ENCODE measurements around the gene ACBD6. TPM values are rescaled to one million over a fixed set of nuclear protein-coding genes. Genes with fewer than 3 reads are reported as not detected.

The ACBD6 gene
- total and polyA plus RNA-seq, 5 donors from 2014 or later, result 23.4 to 34.9 (median 25.5) TPM

- Mint-ChIP-seq H3K4me3 (no peak overlapping the region), H3K27ac (no peak overlapping the region), H3K4me1 (peaks cover 13 to 36% (median 19%) of the 10 kb centered on the region in 4 donors), H3K9me3 (peaks cover 3 to 36% (median 10%) of the 10 kb centered on the region in 7 donors), H3K36me3 (peaks cover 54% of the 10 kb centered on the region), H3K27me3 (no peaks in the 10 kb centered on the region)
- H3K36me3 ChIP-seq (ENCODE audit: control insufficient read depth, insufficient read depth, low read length), result no peaks in the 10 kb centered on the region
- DNase-seq (no peak), ATAC-seq (ENCODE audit: low read depth in 2 of 2) (no peak)
- H3K27ac ChIP-seq (ENCODE audit: insufficient read depth, low read length, poor library complexity, severe bottlenecking), result no peak overlapping the region
- H3K4me1 ChIP-seq (ENCODE audit: control insufficient read depth, insufficient read depth, low read length, poor library complexity, severe bottlenecking), result no peaks in the 10 kb centered on the region
- no peaks in the 10 kb centered on the region for H3K27me3 ChIP-seq (ENCODE audit: control insufficient read depth, insufficient read depth, low read length)
- H3K4me3 ChIP-seq (ENCODE audit: low read depth, low read length), result no peak overlapping the region
- H3K9me3 ChIP-seq (ENCODE audit: control insufficient read depth in 2 of 2, low read length in 2 of 2), result peaks cover 0 to 2% of the 10 kb centered on the region in 2 experiments
These were observed 46.2 kb downstream of the ACBD6 start for GRCh38 chr1:180456191-180456590.

GRCh38 chr1:180451504-180451903 is 50.9 kb downstream of the ACBD6 start:
- no peaks in the 10 kb centered on the region for H3K27me3 Mint-ChIP-seq
- no peak for ATAC-seq (ENCODE audit: low read depth in 2 of 2)
- H3K36me3 Mint-ChIP-seq, result peaks cover 44% of the 10 kb centered on the region
- H3K4me3 ChIP-seq (ENCODE audit: low read depth, low read length), result no peak overlapping the region
- H3K9me3 ChIP-seq (ENCODE audit: control insufficient read depth in 2 of 2, low read length in 2 of 2), result peaks cover 0 to 4% of the 10 kb centered on the region in 2 experiments
- H3K4me3 Mint-ChIP-seq, result no peak overlapping the region
- DNase-seq, result no peak
- no peaks in the 10 kb centered on the region for H3K27me3 ChIP-seq (ENCODE audit: control insufficient read depth, insufficient read depth, low read length)
- peaks cover 3 to 35% (median 11%) of the 10 kb centered on the region in 7 donors for H3K9me3 Mint-ChIP-seq
- H3K4me1 Mint-ChIP-seq, result peaks cover 0 to 29% (median 4%) of the 10 kb centered on the region in 4 donors
- no peaks in the 10 kb centered on the region for H3K36me3 ChIP-seq (ENCODE audit: control insufficient read depth, insufficient read depth, low read length)
- no peak overlapping the region for H3K27ac ChIP-seq (ENCODE audit: insufficient read depth, low read length, poor library complexity, severe bottlenecking)
- no peak overlapping the region for H3K27ac Mint-ChIP-seq
- no peaks in the 10 kb centered on the region for H3K4me1 ChIP-seq (ENCODE audit: control insufficient read depth, insufficient read depth, low read length, poor library complexity, severe bottlenecking)

GRCh38 chr1:180444522-180444921 is 57.9 kb downstream of the ACBD6 start:
- DNase-seq (no peak), ATAC-seq (ENCODE audit: low read depth in 2 of 2) (no peak)
- Histone ChIP-seq H3K27me3 (ENCODE audit: control insufficient read depth, insufficient read depth, low read length) (no peaks in the 10 kb centered on the region), H3K9me3 (ENCODE audit: control insufficient read depth in 2 of 2, low read length in 2 of 2) (no peaks in the 10 kb centered on the region), H3K4me3 (ENCODE audit: low read depth, low read length) (no peak overlapping the region), H3K27ac (ENCODE audit: insufficient read depth, low read length, poor library complexity, severe bottlenecking) (no peak overlapping the region), H3K4me1 (ENCODE audit: control insufficient read depth, insufficient read depth, low read length, poor library complexity, severe bottlenecking) (no peaks in the 10 kb centered on the region), H3K36me3 (ENCODE audit: control insufficient read depth, insufficient read depth, low read length) (no peaks in the 10 kb centered on the region)
- Mint-ChIP-seq H3K4me1 (peaks cover 0 to 11% (median 9%) of the 10 kb centered on the region in 4 donors), H3K36me3 (peaks cover 14% of the 10 kb centered on the region), H3K27ac (no peak overlapping the region), H3K27me3 (no peaks in the 10 kb centered on the region), H3K9me3 (peaks cover 0 to 3% (median 0%) of the 10 kb centered on the region in 7 donors), H3K4me3 (no peak overlapping the region)

- Mint-ChIP-seq H3K4me3 (no peak overlapping the region), H3K36me3 (peaks cover 35% of the 10 kb centered on the region), H3K27me3 (no peaks in the 10 kb centered on the region), H3K4me1 (peaks cover 0 to 16% (median 6%) of the 10 kb centered on the region in 4 donors), H3K27ac (peak overlapping the region in 1 of 3 donors; percentile 75), H3K9me3 (peaks cover 0 to 3% (median 0%) of the 10 kb centered on the region in 7 donors)
- no peak overlapping the region for H3K4me3 ChIP-seq (ENCODE audit: low read depth, low read length)
- H3K27ac ChIP-seq (ENCODE audit: insufficient read depth, low read length, poor library complexity, severe bottlenecking), result no peak overlapping the region
- DNase-seq (no peak), ATAC-seq (ENCODE audit: low read depth in 2 of 2) (no peak)
- H3K27me3 ChIP-seq (ENCODE audit: control insufficient read depth, insufficient read depth, low read length), result no peaks in the 10 kb centered on the region
- no peaks in the 10 kb centered on the region for H3K9me3 ChIP-seq (ENCODE audit: control insufficient read depth in 2 of 2, low read length in 2 of 2)
- no peaks in the 10 kb centered on the region for H3K4me1 ChIP-seq (ENCODE audit: control insufficient read depth, insufficient read depth, low read length, poor library complexity, severe bottlenecking)
- H3K36me3 ChIP-seq (ENCODE audit: control insufficient read depth, insufficient read depth, low read length), result no peaks in the 10 kb centered on the region
These were observed 62.0 kb downstream of the ACBD6 start for GRCh38 chr1:180440335-180440734.

GRCh38 chr1:180435566-180435965 is 66.8 kb downstream of the ACBD6 start:
- H3K27me3 Mint-ChIP-seq, result no peaks in the 10 kb centered on the region
- H3K9me3 Mint-ChIP-seq, result peaks cover 0 to 4% (median under 1%) of the 10 kb centered on the region in 7 donors
- H3K36me3 Mint-ChIP-seq, result peaks cover 29% of the 10 kb centered on the region

GRCh38 chr1:180433873-180434272 is 68.5 kb downstream of the ACBD6 start:
- Histone ChIP-seq H3K27ac (ENCODE audit: insufficient read depth, low read length, poor library complexity, severe bottlenecking) (no peak overlapping the region), H3K27me3 (ENCODE audit: control insufficient read depth, insufficient read depth, low read length) (no peaks in the 10 kb centered on the region), H3K4me1 (ENCODE audit: control insufficient read depth, insufficient read depth, low read length, poor library complexity, severe bottlenecking) (no peaks in the 10 kb centered on the region), H3K36me3 (ENCODE audit: control insufficient read depth, insufficient read depth, low read length) (peaks cover 2% of the 10 kb centered on the region), H3K4me3 (ENCODE audit: low read depth, low read length) (no peak overlapping the region), H3K9me3 (ENCODE audit: control insufficient read depth in 2 of 2, low read length in 2 of 2) (no peaks in the 10 kb centered on the region)
- Mint-ChIP-seq H3K4me3 (no peak overlapping the region), H3K27me3 (no peaks in the 10 kb centered on the region), H3K4me1 (peaks cover 12 to 29% (median 21%) of the 10 kb centered on the region in 4 donors), H3K9me3 (peaks cover 0 to 4% (median 0%) of the 10 kb centered on the region in 7 donors), H3K27ac (peak overlapping the region in 1 of 3 donors; percentile 6), H3K36me3 (peaks cover 35% of the 10 kb centered on the region)
- DNase-seq, result no peak
- ATAC-seq (ENCODE audit: low read depth in 2 of 2), result no peak

More at GRCh38 chr1:180435566-180435965, 66.8 kb downstream of the ACBD6 start:
- H3K27ac ChIP-seq (ENCODE audit: insufficient read depth, low read length, poor library complexity, severe bottlenecking), result no peak overlapping the region
- no peaks in the 10 kb centered on the region for H3K36me3 ChIP-seq (ENCODE audit: control insufficient read depth, insufficient read depth, low read length)
- no peak overlapping the region for H3K4me3 ChIP-seq (ENCODE audit: low read depth, low read length)
- DNase-seq, result no peak
- H3K9me3 ChIP-seq (ENCODE audit: control insufficient read depth in 2 of 2, low read length in 2 of 2), result no peaks in the 10 kb centered on the region
- no peaks in the 10 kb centered on the region for H3K27me3 ChIP-seq (ENCODE audit: control insufficient read depth, insufficient read depth, low read length)
- no peak for ATAC-seq (ENCODE audit: low read depth in 2 of 2)
- Mint-ChIP-seq H3K27ac (no peak overlapping the region), H3K4me1 (peaks cover 12 to 29% (median 18%) of the 10 kb centered on the region in 4 donors), H3K4me3 (no peak overlapping the region)
- no peaks in the 10 kb centered on the region for H3K4me1 ChIP-seq (ENCODE audit: control insufficient read depth, insufficient read depth, low read length, poor library complexity, severe bottlenecking)

- H3K9me3 ChIP-seq (ENCODE audit: control insufficient read depth in 2 of 2, low read length in 2 of 2), result no peaks in the 10 kb centered on the region
- no peak overlapping the region for H3K27ac Mint-ChIP-seq
- peaks cover 0 to 4% (median 0%) of the 10 kb centered on the region in 7 donors for H3K9me3 Mint-ChIP-seq
- H3K36me3 ChIP-seq (ENCODE audit: control insufficient read depth, insufficient read depth, low read length), result peaks cover 2% of the 10 kb centered on the region
- H3K4me3 ChIP-seq (ENCODE audit: low read depth, low read length), result no peak overlapping the region
- H3K4me3 Mint-ChIP-seq, result no peak overlapping the region
- peaks cover 12 to 36% (median 24%) of the 10 kb centered on the region in 4 donors for H3K4me1 Mint-ChIP-seq
- no peaks in the 10 kb centered on the region for H3K27me3 Mint-ChIP-seq
- no peaks in the 10 kb centered on the region for H3K27me3 ChIP-seq (ENCODE audit: control insufficient read depth, insufficient read depth, low read length)
- peaks cover 25% of the 10 kb centered on the region for H3K36me3 Mint-ChIP-seq
- H3K27ac ChIP-seq (ENCODE audit: insufficient read depth, low read length, poor library complexity, severe bottlenecking), result no peak overlapping the region
- H3K4me1 ChIP-seq (ENCODE audit: control insufficient read depth, insufficient read depth, low read length, poor library complexity, severe bottlenecking), result no peaks in the 10 kb centered on the region
- DNase-seq, result no peak
- no peak for ATAC-seq (ENCODE audit: low read depth in 2 of 2)
These were observed 70.7 kb downstream of the ACBD6 start for GRCh38 chr1:180431683-180432082.
